Bronchial epithelial cell (primary cell): ENCODE data around the gene RANBP1. TPM values are rescaled to one million over a fixed set of nuclear protein-coding genes. Genes with fewer than 3 reads are reported as not detected.

Experiments used
- DNase-seq: peaks from one replicate; pipeline ENCODE4 v3.0.0-alpha.2; 2010; ENCODE audit warnings: low read depth
- FAIRE-seq: peaks from 2 replicates; lab custom pipeline; 2011; peaks lifted over from hg19 to GRCh38; lab: Jason Lieb, UNC
- H3K27me3 ChIP-seq: 2 replicates; pipeline ENCODE4 v1.5.1; 2011; ENCODE audit warnings: low read length; ENCODE audit not compliant: control insufficient read depth, insufficient read depth
- H3K36me3 ChIP-seq: 2 replicates; pipeline ENCODE4 v1.5.1; 2011; ENCODE audit warnings: low read length; ENCODE audit not compliant: control insufficient read depth, insufficient read depth
- H3K4me3 ChIP-seq: 2 replicates; pipeline ENCODE4 v1.5.1; 2011; ENCODE audit warnings: mild to moderate bottlenecking, low read depth, low read length, control low read depth
- CTCF ChIP-seq: IDR thresholded peaks from 2 replicates; pipeline ENCODE4 v1.5.1; 2011; ENCODE audit warnings: mild to moderate bottlenecking, moderate library complexity, low read length, control low read depth, inconsistent platforms; ENCODE audit not compliant: insufficient read depth, severe bottlenecking
- total RNA-seq: library from RNA; depleted of rRNA; stranded (reverse); fragments of >200 nt; gene quantifications from 2 replicates; pipeline ENCODE4 v1.2.1, GENCODE V29; 2014

Gene RANBP1
- total RNA-seq, 1 donor from 2014 or later, result 263 TPM

GRCh38 chr22:20154602-20155187, 38.8 kb downstream of the RANBP1 start:
- Histone ChIP-seq H3K4me3 (no peak overlapping the region), H3K27me3 (no peaks in the 10 kb centered on the region), H3K36me3 (no peaks in the 10 kb centered on the region)
- DNase-seq, result no peak
- FAIRE-seq, result no peak
- no peak for TF ChIP-seq CTCF

GRCh38 chr22:20155330-20156041, 39.6 kb downstream of the RANBP1 start:
- no peaks in the 10 kb centered on the region for H3K27me3 ChIP-seq
- H3K4me3 ChIP-seq, result no peak overlapping the region
- TF ChIP-seq CTCF, result no peak
- FAIRE-seq (no peak), DNase-seq (no peak)
- no peaks in the 10 kb centered on the region for H3K36me3 ChIP-seq

GRCh38 chr22:20156042-20156389, 40.1 kb downstream of the RANBP1 start:
- FAIRE-seq, result no peak
- Histone ChIP-seq H3K4me3 (no peak overlapping the region), H3K27me3 (no peaks in the 10 kb centered on the region), H3K36me3 (no peaks in the 10 kb centered on the region)
- no peak for TF ChIP-seq CTCF
- DNase-seq, result no peak

- DNase-seq (peak; percentile 54), FAIRE-seq (no peak)
- H3K27me3 ChIP-seq, result no peaks in the 10 kb centered on the region
Observed at GRCh38 chr22:20156611-20157429, 40.9 kb downstream of the RANBP1 start.

More at GRCh38 chr22:20156611-20157429, 40.9 kb downstream of the RANBP1 start:
- Histone ChIP-seq H3K4me3 (no peak overlapping the region), H3K36me3 (no peaks in the 10 kb centered on the region)
- TF ChIP-seq CTCF, result peak; percentile 98
